Body of pancreas (tissue), 4 donors: ENCODE data around the gene COL6A2. TPM values are rescaled to one million over a fixed set of nuclear protein-coding genes. Genes with fewer than 3 reads are reported as not detected.

Experiments used
- ATAC-seq: fragments of 150-250 bp; one replicate; pipeline ENCODE4 v1.9.1; 2016
- DNase-seq, 4 donors: peaks; one replicate each; pipeline ENCODE4 v3.0.0-alpha.2; 2019
- H3K27ac ChIP-seq, 4 donors: fragments of 200-600 bp; sonication (generic); 1 replicate in 3 of 4; 2 replicates in 1 of 4; pipeline versions ENCODE4 v1.5.1 to v1.6.1; 2016 to 2019; ENCODE audit warnings: mild to moderate bottlenecking in 1 of 4, mixed read lengths in 1 of 4, moderate library complexity in 1 of 4
- H3K27me3 ChIP-seq, 2 donors: fragments of 200-600 bp; sonication (generic); one replicate each; pipeline ENCODE4 v1.6.0; 2016; ENCODE audit warnings: mild to moderate bottlenecking in 1 of 2
- H3K36me3 ChIP-seq, 2 donors: fragments of 200-600 bp; sonication (generic); replicated peaks in 1 of 2; 2 replicates each; pipeline ENCODE4 v1.5.1; 2016; ENCODE audit warnings: low read depth in 2 of 2; ENCODE audit not compliant: insufficient read depth in 1 of 2
- H3K4me1 ChIP-seq: fragments of 200-600 bp; sonication (generic); one replicate; pipeline ENCODE4 v1.6.0; 2016
- H3K4me3 ChIP-seq, 2 donors: fragments of 200-600 bp; sonication (generic); 1 replicate in 1 of 2; 2 replicates in 1 of 2; pipeline ENCODE4 v1.5.1; 2016 to 2019
- H3K9me3 ChIP-seq, 3 donors: fragments of 200-600 bp; sonication (generic); 1 replicate in 2 of 3; 2 replicates in 1 of 3; pipeline ENCODE4 v1.5.1; 2016
- POLR2A ChIP-seq, 3 donors: fragments of 450-650 bp; IDR thresholded peaks; one replicate each; pipeline ENCODE4 v1.6.1; 2016; ENCODE audit warnings: antibody characterized with exemption in 3 of 3, mild to moderate bottlenecking in 2 of 3
- WGBS, 2 donors: methylation state at CpG; one replicate each; pipeline ENCODE4 v1.1.5; 2017; 5-methylcytosine and 5-hydroxymethylcytosine counted together
- intact Hi-C: fragments of 100-400 bp; cut with DNase I; formaldehyde crosslinking; loops from one replicate; pipeline ENCODE4 v1.15.1; 2023
- total RNA-seq, 2 donors: library from RNA; depleted of rRNA; stranded (reverse); fragments of >200 nt; gene quantifications; one replicate each; pipeline ENCODE4 v1.1.0, GENCODE V29; 2016
- TF ChIP-seq, protein P1 (sequence below), 7 experiments: fragments of 450-650 bp in 4 of 7; fragments of 200-600 bp in 3 of 7; sonication (generic) in 3 of 7; IDR thresholded peaks; one replicate each; pipeline ENCODE4 v1.5.1; 2016 to 2019; ENCODE audit warnings: antibody characterized with exemption in 7 of 7

Gene COL6A2
- total RNA-seq, 2 donors from 2014 or later, result 72.1 to 339 TPM

- Histone ChIP-seq H3K4me1 (no peaks in the 10 kb centered on the region), H3K9me3 (no peaks in the 10 kb centered on the region), H3K4me3 (no peak overlapping the region), H3K36me3 (no peaks in the 10 kb centered on the region), H3K27me3 (no peaks in the 10 kb centered on the region), H3K27ac (no peak overlapping the region)
- ATAC-seq (no peak), DNase-seq (no peak)
- 70 to 83% methylated on average over 34 to 41 of the region's 45 CpGs for WGBS, 2 donors
- TF ChIP-seq POLR2A (IDR thresholded peaks at IDR 0.05), result no peak
- TF ChIP-seq, protein P1, sequence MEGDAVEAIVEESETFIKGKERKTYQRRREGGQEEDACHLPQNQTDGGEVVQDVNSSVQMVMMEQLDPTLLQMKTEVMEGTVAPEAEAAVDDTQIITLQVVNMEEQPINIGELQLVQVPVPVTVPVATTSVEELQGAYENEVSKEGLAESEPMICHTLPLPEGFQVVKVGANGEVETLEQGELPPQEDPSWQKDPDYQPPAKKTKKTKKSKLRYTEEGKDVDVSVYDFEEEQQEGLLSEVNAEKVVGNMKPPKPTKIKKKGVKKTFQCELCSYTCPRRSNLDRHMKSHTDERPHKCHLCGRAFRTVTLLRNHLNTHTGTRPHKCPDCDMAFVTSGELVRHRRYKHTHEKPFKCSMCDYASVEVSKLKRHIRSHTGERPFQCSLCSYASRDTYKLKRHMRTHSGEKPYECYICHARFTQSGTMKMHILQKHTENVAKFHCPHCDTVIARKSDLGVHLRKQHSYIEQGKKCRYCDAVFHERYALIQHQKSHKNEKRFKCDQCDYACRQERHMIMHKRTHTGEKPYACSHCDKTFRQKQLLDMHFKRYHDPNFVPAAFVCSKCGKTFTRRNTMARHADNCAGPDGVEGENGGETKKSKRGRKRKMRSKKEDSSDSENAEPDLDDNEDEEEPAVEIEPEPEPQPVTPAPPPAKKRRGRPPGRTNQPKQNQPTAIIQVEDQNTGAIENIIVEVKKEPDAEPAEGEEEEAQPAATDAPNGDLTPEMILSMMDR (IDR thresholded peaks at IDR 0.05), result no peak
- intact Hi-C loops, result no loop called here
Observed at GRCh38 chr21:46128933-46129571, 31.1 kb downstream of the COL6A2 start.

GRCh38 chr21:46129846-46130651 is 32.1 kb downstream of the COL6A2 start:
- H3K27me3 ChIP-seq, result no peaks in the 10 kb centered on the region
- DNase-seq (no peak), ATAC-seq (no peak)
- no peaks in the 10 kb centered on the region for H3K9me3 ChIP-seq
- intact Hi-C loops, result no loop called here
- no peak overlapping the region for H3K27ac ChIP-seq
- WGBS, 2 donors, result 65 to 83% methylated on average over 10 to 25 of the region's 27 CpGs
- no peaks in the 10 kb centered on the region for H3K4me1 ChIP-seq
- no peak overlapping the region for H3K4me3 ChIP-seq
- TF ChIP-seq POLR2A (IDR thresholded peaks at IDR 0.05), result no peak
- H3K36me3 ChIP-seq, result no peaks in the 10 kb centered on the region

DNA sequence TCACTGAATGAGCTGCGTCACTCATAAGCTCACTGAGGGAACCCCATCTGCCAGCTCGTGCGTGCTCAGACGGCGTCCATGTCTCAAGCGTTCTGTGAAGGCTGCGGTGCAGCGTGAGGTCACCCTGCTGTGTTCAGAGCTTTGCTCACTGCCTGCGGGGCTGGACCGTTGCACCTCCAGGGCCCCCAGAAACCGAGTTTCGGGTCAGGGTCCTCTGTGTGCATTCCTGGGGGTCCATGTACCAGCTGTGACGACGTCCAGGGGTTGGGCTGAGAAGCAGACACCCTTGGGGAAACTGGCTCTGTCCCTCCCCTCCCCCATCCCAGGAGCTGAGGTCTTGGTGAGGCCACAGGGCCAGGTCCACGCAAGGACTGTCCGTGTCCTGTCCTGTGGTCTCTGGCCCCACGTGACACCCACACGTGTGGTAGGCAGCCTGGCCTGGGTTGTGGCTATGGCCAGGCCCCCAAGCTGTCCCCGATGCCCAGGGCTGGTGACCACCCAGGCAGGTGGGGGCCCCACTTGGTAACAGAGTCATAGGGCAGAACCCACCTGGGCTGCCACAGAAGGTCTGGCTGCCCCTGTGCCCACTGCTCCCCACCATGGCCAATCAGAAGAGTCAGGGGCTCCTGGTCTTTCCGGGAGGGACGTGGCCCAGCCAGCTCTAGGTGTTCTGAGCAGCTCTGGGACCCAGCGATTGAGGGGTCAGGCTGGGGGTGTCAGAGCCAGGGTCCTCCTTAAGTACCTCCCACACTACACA is 33.1 kb downstream of the COL6A2 start:
- intact Hi-C loops, result no loop called here
- Histone ChIP-seq H3K27me3 (no peaks in the 10 kb centered on the region), H3K4me1 (no peaks in the 10 kb centered on the region), H3K9me3 (no peaks in the 10 kb centered on the region), H3K4me3 (no peak overlapping the region), H3K36me3 (no peaks in the 10 kb centered on the region), H3K27ac (no peak overlapping the region)
- TF ChIP-seq, protein P1 (IDR thresholded peaks at IDR 0.05), result no peak
- TF ChIP-seq POLR2A (IDR thresholded peaks at IDR 0.05), result no peak
- 33 to 59% methylated on average over 1 to 22 of the region's 22 CpGs for WGBS, 2 donors
- DNase-seq (no peak), ATAC-seq (no peak)

- Histone ChIP-seq H3K27me3 (no peaks in the 10 kb centered on the region), H3K27ac (no peak overlapping the region), H3K4me3 (no peak overlapping the region), H3K36me3 (no peaks in the 10 kb centered on the region), H3K9me3 (no peaks in the 10 kb centered on the region), H3K4me1 (no peaks in the 10 kb centered on the region)
- intact Hi-C loops, result no loop called here
- DNase-seq (no peak), ATAC-seq (no peak)
- WGBS, 2 donors, result no CpG with 5 or more reads among the region's 4 CpGs
- TF ChIP-seq POLR2A (IDR thresholded peaks at IDR 0.05), result no peak
- TF ChIP-seq, protein P1 (IDR thresholded peaks at IDR 0.05), result no peak
Observed at GRCh38 chr21:46131588-46131837, 33.6 kb downstream of the COL6A2 start.

GRCh38 chr21:46131838-46132651 is 34.1 kb downstream of the COL6A2 start:
- Histone ChIP-seq H3K27ac (no peak overlapping the region), H3K4me1 (no peaks in the 10 kb centered on the region), H3K27me3 (no peaks in the 10 kb centered on the region), H3K36me3 (no peaks in the 10 kb centered on the region), H3K4me3 (no peak overlapping the region), H3K9me3 (no peaks in the 10 kb centered on the region)
- intact Hi-C loops, result no loop called here
- TF ChIP-seq POLR2A (IDR thresholded peaks at IDR 0.05), result no peak
- TF ChIP-seq, protein P1 (IDR thresholded peaks at IDR 0.05), result no peak
- WGBS, 2 donors, result 85 to 86% methylated on average over 15 to 80 of the region's 85 CpGs
- no peak for DNase-seq
- no peak for ATAC-seq
